ENCODE data around the gene CHST11. TPM values are rescaled to one million over a fixed set of nuclear protein-coding genes. Genes with fewer than 3 reads are reported as not detected.

Gene CHST11
- total RNA-seq, 2 donors from 2014 or later, result 4.6 to 14.5 TPM

DNA sequence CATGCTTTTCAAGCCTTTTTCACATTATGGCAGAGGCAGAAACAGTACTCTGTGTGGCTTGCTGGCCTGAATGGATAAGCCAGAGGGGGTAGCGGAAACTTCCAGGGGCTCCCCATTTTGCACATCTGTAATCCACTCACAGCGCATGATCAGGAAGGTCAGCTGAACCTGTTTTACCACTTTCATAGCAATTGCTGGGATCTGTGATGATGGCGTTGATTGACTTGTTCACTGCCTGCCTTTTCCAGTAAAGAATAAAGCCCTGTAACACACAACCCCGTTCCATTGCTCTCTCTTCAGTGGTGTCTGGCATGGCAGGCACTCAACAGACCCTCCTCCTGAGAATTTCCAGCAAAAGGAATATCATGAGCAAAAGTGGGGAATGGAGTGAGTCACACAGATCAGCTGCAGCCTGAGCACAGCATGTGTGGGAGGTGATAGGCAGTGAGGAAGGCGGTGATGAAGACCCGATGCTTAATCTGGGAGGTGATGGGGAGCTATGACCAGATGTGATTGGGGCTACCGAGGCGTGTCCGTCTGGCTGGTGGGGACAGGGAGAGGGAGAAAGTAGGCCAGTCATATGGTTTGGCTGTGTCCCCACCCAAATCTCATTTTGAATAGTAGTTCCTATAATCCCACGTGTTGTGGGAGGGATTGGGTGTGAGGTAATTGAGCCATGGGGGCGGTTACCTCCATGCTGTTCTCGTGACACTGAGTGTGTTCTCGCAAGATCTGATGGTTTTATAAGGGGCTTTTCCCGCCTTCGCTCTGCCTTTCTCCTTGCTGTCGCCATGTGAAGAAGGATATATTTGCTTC lies 44.7 kb upstream of the CHST11 start:
- H3K27me3 ChIP-seq, result no peaks in the 10 kb centered on the region
- 84 to 86% methylated on average over 16 of the region's 16 CpGs for WGBS, 2 donors
- intact Hi-C loops (cut with DNase I), result no loop called here

GRCh38 chr12:104412681-104413080 lies 44.1 kb upstream of the CHST11 start:
- TF ChIP-seq POLR2A (IDR thresholded peaks at IDR 0.05), result no peak
- TF ChIP-seq, protein P1, sequence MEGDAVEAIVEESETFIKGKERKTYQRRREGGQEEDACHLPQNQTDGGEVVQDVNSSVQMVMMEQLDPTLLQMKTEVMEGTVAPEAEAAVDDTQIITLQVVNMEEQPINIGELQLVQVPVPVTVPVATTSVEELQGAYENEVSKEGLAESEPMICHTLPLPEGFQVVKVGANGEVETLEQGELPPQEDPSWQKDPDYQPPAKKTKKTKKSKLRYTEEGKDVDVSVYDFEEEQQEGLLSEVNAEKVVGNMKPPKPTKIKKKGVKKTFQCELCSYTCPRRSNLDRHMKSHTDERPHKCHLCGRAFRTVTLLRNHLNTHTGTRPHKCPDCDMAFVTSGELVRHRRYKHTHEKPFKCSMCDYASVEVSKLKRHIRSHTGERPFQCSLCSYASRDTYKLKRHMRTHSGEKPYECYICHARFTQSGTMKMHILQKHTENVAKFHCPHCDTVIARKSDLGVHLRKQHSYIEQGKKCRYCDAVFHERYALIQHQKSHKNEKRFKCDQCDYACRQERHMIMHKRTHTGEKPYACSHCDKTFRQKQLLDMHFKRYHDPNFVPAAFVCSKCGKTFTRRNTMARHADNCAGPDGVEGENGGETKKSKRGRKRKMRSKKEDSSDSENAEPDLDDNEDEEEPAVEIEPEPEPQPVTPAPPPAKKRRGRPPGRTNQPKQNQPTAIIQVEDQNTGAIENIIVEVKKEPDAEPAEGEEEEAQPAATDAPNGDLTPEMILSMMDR (IDR thresholded peaks at IDR 0.05), result no peak
- whole genome bisulfite sequencing, 2 donors, result 83 to 88% methylated on average over 8 of the region's 8 CpGs
- H3K9me3 ChIP-seq, result no peaks in the 10 kb centered on the region
- H3K4me3 ChIP-seq, result no peak overlapping the region
- no peaks in the 10 kb centered on the region for H3K36me3 ChIP-seq (replicated peaks in 1 of 2; ENCODE audit: insufficient read depth in 1 of 2, low read depth in 2 of 2)
- DNase-seq, result no peak
- ATAC-seq, result no peak
- H3K4me1 ChIP-seq, result peaks cover 41% of the 10 kb centered on the region
- no peaks in the 10 kb centered on the region for H3K27me3 ChIP-seq
- intact Hi-C loops (cut with DNase I), result no loop called here
- H3K27ac ChIP-seq, result no peak overlapping the region

More for the DNA sequence above, 44.7 kb upstream of the CHST11 start:
- Histone ChIP-seq H3K27ac (no peak overlapping the region), H3K4me1 (peaks cover 48% of the 10 kb centered on the region), H3K36me3 (replicated peaks in 1 of 2; ENCODE audit: insufficient read depth in 1 of 2, low read depth in 2 of 2) (no peaks in the 10 kb centered on the region), H3K9me3 (no peaks in the 10 kb centered on the region), H3K4me3 (no peak overlapping the region)
- DNase-seq (no peak), ATAC-seq (no peak)
- TF ChIP-seq POLR2A (IDR thresholded peaks at IDR 0.05), result no peak
- TF ChIP-seq, protein P1 (IDR thresholded peaks at IDR 0.05), result no peak

- DNase-seq, result no peak
- intact Hi-C loops (cut with DNase I), result no loop called here
Measured at GRCh38 chr12:104413330-104413729, 43.4 kb upstream of the CHST11 start.

DNA sequence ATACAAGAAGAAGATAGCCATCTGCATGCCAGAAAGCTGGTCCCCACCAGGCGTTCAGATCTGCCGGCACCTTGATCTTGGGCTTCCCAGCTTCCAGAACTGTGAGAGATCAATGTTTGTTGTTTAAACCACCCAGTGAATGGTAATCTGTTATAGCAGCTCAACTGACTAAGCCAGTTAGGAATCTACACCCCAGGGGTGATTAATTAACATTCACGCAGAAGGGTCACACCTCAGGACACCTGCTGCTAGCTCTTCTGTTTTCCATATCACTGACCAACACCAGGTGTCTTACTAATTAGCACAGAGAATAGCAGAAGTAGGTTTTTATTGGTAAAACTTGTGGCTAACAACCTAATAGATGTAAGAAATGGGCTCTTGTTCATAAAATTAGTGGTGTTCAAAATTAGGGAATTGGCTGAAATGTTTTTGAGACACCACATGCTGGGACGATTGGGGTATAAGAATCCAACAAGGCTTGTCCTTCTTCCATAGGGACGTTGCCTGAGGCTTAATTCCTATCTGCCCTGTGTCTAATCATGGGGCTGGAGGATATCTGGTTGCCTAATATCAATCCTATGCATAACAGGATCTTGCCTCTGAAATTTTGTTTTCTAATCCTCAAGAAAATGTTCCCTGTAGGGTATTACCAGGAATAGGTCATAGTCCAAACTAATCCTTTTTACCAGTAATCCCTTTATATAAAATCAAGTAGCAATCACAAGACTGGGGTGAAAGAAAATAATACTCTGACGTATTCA lies 42.0 kb upstream of the CHST11 start:
- WGBS, 2 donors, result 66 to 69% methylated on average over 6 of the region's 6 CpGs
- intact Hi-C loops (cut with DNase I), result no loop called here
- TF ChIP-seq, protein P1 (IDR thresholded peaks at IDR 0.05), result no peak
- no peak for TF ChIP-seq POLR2A (IDR thresholded peaks at IDR 0.05)
- no peaks in the 10 kb centered on the region for H3K36me3 ChIP-seq (replicated peaks in 1 of 2; ENCODE audit: insufficient read depth in 1 of 2, low read depth in 2 of 2)
- no peak for DNase-seq
- peaks cover 20% of the 10 kb centered on the region for H3K4me1 ChIP-seq
- no peak overlapping the region for H3K4me3 ChIP-seq
- H3K27ac ChIP-seq, result no peak overlapping the region
- H3K27me3 ChIP-seq, result no peaks in the 10 kb centered on the region
- ATAC-seq, result no peak
- no peaks in the 10 kb centered on the region for H3K9me3 ChIP-seq

More at GRCh38 chr12:104413330-104413729, 43.4 kb upstream of the CHST11 start:
- 90 to 93% methylated on average over 6 of the region's 6 CpGs for WGBS, 2 donors
- no peaks in the 10 kb centered on the region for H3K9me3 ChIP-seq
- H3K4me3 ChIP-seq, result no peak overlapping the region
- no peak overlapping the region for H3K27ac ChIP-seq
- no peak for ATAC-seq
- no peaks in the 10 kb centered on the region for H3K36me3 ChIP-seq (replicated peaks in 1 of 2; ENCODE audit: insufficient read depth in 1 of 2, low read depth in 2 of 2)
- peaks cover 35% of the 10 kb centered on the region for H3K4me1 ChIP-seq
- no peaks in the 10 kb centered on the region for H3K27me3 ChIP-seq
- no peak for TF ChIP-seq POLR2A (IDR thresholded peaks at IDR 0.05)
- TF ChIP-seq, protein P1 (IDR thresholded peaks at IDR 0.05), result no peak
